GM12878 (cell line): Measurements from ENCODE around the gene ATP8A1. TPM values are rescaled to one million over a fixed set of nuclear protein-coding genes. Genes with fewer than 3 reads are reported as not detected.

ENCODE experiments used
- ATAC-seq: fragments of 200-7000 bp; cut with Tn5 transposase; 3 replicates; pipeline ENCODE4 v1.9.1; 2020; ENCODE audit warnings: mild to moderate bottlenecking, moderate library complexity
- BruUV-seq: library from RNA; stranded (reverse); fragments of 400-500 nt; replicated peaks from 2 replicates; lab custom pipeline; 2021; lab: Mats Ljungman, UMichigan
- CTCF ChIA-PET: fragments of 300-600 bp; sonication (Branson Sonifier 250); formaldehyde crosslinking; extraction: SDS; loops from one replicate; lab custom pipeline; 2021; ENCODE audit warnings: inconsistent platforms; lab: Yijun Ruan, JAX
- POLR2A ChIA-PET: fragments of 350-600 bp; formaldehyde crosslinking; extraction: SDS; loops from one replicate; lab custom pipeline; 2021; ENCODE audit warnings: inconsistent platforms; lab: Charles Lee
- RAD21 ChIA-PET: fragments of 300-600 bp; sonication (Branson Sonifier 250); formaldehyde crosslinking; loops from one replicate; lab custom pipeline; 2023; ENCODE audit warnings: antibody characterized with exemption; ENCODE audit not compliant: unreplicated experiment; lab: Charles Lee
- SMC1A ChIA-PET: fragments of 300-600 bp; sonication (Branson Sonifier 250); formaldehyde crosslinking; loops from one replicate; lab custom pipeline; 2023; ENCODE audit not compliant: unreplicated experiment, uncharacterized antibody; lab: Charles Lee
- DNase-seq: peaks from one replicate; pipeline ENCODE4 v3.0.0-alpha.2; 2011; ENCODE audit warnings: low read depth, low spot score
- FAIRE-seq: peaks from 3 replicates; lab custom pipeline; 2011; peaks lifted over from hg19 to GRCh38; lab: Jason Lieb, UNC
- H2AFZ ChIP-seq: 2 replicates; pipeline ENCODE4 v1.6.0; 2011; ENCODE audit warnings: low read depth, low read length, control low read depth; ENCODE audit not compliant: control insufficient read depth
- H3K27ac ChIP-seq: 2 replicates; pipeline ENCODE4 v1.5.1; 2011; ENCODE audit warnings: control low read depth; ENCODE audit not compliant: control insufficient read depth, insufficient read depth
- H3K27me3 ChIP-seq, 2 experiments: replicated peaks in 1 of 2; 2 replicates each; pipeline versions ENCODE4 v1.6.0 to v1.6.1; 2011; ENCODE audit warnings: low read length in 1 of 2; ENCODE audit not compliant: control insufficient read depth in 2 of 2, insufficient read depth in 2 of 2
- H3K36me3 ChIP-seq, 2 experiments: 2 replicates each; pipeline ENCODE4 v1.5.1; 2011; ENCODE audit warnings: low read length in 1 of 2; ENCODE audit not compliant: control insufficient read depth in 2 of 2, insufficient read depth in 2 of 2
- H3K4me1 ChIP-seq: 2 replicates; pipeline ENCODE4 v1.6.1; 2011; ENCODE audit warnings: mild to moderate bottlenecking, low read length, moderate library complexity, mixed read lengths; ENCODE audit not compliant: control insufficient read depth, insufficient read depth
- H3K4me2 ChIP-seq: 2 replicates; pipeline ENCODE4 v1.6.0; 2011; ENCODE audit warnings: control low read depth; ENCODE audit not compliant: control insufficient read depth, insufficient read depth
- H3K4me3 ChIP-seq: fragments of 200-600 bp; sonication (generic); 2 replicates; pipeline ENCODE4 v1.5.1; 2016
- H3K79me2 ChIP-seq: 2 replicates; pipeline ENCODE4 v1.6.0; 2011; ENCODE audit warnings: low read length; ENCODE audit not compliant: control insufficient read depth, insufficient read depth
- H3K9ac ChIP-seq: 2 replicates; pipeline ENCODE4 v1.8.0; 2011; ENCODE audit warnings: low read length, control low read depth, mixed read lengths; ENCODE audit not compliant: control insufficient read depth, insufficient read depth
- H3K9me3 ChIP-seq: replicated peaks from 3 replicates; pipeline ENCODE4 v1.5.1; 2011; ENCODE audit warnings: mild to moderate bottlenecking, low read length; ENCODE audit not compliant: control insufficient read depth, insufficient read depth
- H4K20me1 ChIP-seq: 2 replicates; pipeline ENCODE4 v1.6.0; 2011; ENCODE audit not compliant: control insufficient read depth, insufficient read depth
- BHLHE40 ChIP-seq, 2 experiments: fragments of 450-650 bp in 1 of 2; IDR thresholded peaks; 2 replicates each; pipeline ENCODE4 v1.6.1; 2011 to 2017; ENCODE audit warnings: low read depth in 2 of 2, borderline replicate concordance in 1 of 2, improper control_type of control experiment in 1 of 2, low read length in 1 of 2, mild to moderate bottlenecking in 1 of 2
- CTCF ChIP-seq, 3 experiments: IDR thresholded peaks in 2 of 3; conservative IDR thresholded peaks in 1 of 3; 2 replicates each; pipeline ENCODE4 v1.5.1; 2011; ENCODE audit warnings: low read depth in 3 of 3, low read length in 3 of 3, mild to moderate bottlenecking in 3 of 3, control low read depth in 2 of 3, moderate library complexity in 2 of 3, inconsistent platforms in 1 of 3, mixed read lengths in 1 of 3; ENCODE audit not compliant: control insufficient read depth in 2 of 3, insufficient read depth in 1 of 3; ENCODE audit errors: extremely low read depth in 1 of 3
- IRF3 ChIP-seq: fragments of 450-650 bp; IDR thresholded peaks from 2 replicates; pipeline ENCODE4 v1.6.1; 2014; ENCODE audit warnings: mild to moderate bottlenecking
- IRF5 ChIP-seq: fragments of 450-650 bp; IDR thresholded peaks from 2 replicates; pipeline ENCODE4 v1.6.1; 2017; ENCODE audit warnings: borderline replicate concordance
- NFXL1 ChIP-seq: fragments of 450-650 bp; IDR thresholded peaks from 2 replicates; pipeline ENCODE4 v1.6.1; 2017; ENCODE audit warnings: antibody characterized with exemption, mild to moderate bottlenecking, borderline replicate concordance
- NFYB ChIP-seq: IDR thresholded peaks from 2 replicates; pipeline ENCODE4 v1.6.1; 2011; ENCODE audit warnings: low read depth, mild to moderate bottlenecking, low read length, improper control_type of control experiment, moderate library complexity; ENCODE audit not compliant: insufficient read depth
- NRF1 ChIP-seq: conservative IDR thresholded peaks from 2 replicates; pipeline ENCODE4 v1.6.1; 2011; ENCODE audit warnings: mild to moderate bottlenecking, low read depth, low read length, improper control_type of control experiment
- PAX5 ChIP-seq: IDR thresholded peaks from 2 replicates; pipeline ENCODE4 v1.6.1; 2011; ENCODE audit warnings: low read depth, low read length, borderline replicate concordance
- POLR2A ChIP-seq: IDR thresholded peaks from 2 replicates; pipeline ENCODE4 v1.6.1; 2011; ENCODE audit warnings: low read depth, mild to moderate bottlenecking, low read length
- SKIL ChIP-seq: fragments of 450-650 bp; IDR thresholded peaks from 2 replicates; pipeline ENCODE4 v1.6.1; 2017; ENCODE audit warnings: mild to moderate bottlenecking, low read depth, inconsistent platforms; ENCODE audit not compliant: poor library complexity, severe bottlenecking
- SMAD1 ChIP-seq: fragments of 450-650 bp; IDR thresholded peaks from 2 replicates; pipeline ENCODE4 v1.6.1; 2018; ENCODE audit warnings: mild to moderate bottlenecking, low read depth; ENCODE audit not compliant: partially characterized antibody
- SMAD5 ChIP-seq: IDR thresholded peaks from 2 replicates; pipeline ENCODE4 v1.6.1; 2016; ENCODE audit warnings: antibody characterized with exemption, low read depth
- SMARCA5 ChIP-seq: fragments of 450-650 bp; IDR thresholded peaks from 2 replicates; pipeline ENCODE4 v1.6.1; 2017; ENCODE audit warnings: mild to moderate bottlenecking
- SPI1 ChIP-seq: IDR thresholded peaks from 2 replicates; pipeline ENCODE4 v1.6.1; 2011; ENCODE audit warnings: low read depth, mild to moderate bottlenecking, low read length, moderate library complexity, borderline replicate concordance; ENCODE audit not compliant: insufficient read depth
- YY1 ChIP-seq: IDR thresholded peaks from 2 replicates; pipeline ENCODE4 v1.6.1; 2011; ENCODE audit warnings: low read depth, mild to moderate bottlenecking, low read length
- ZNF207 ChIP-seq: fragments of 450-650 bp; IDR thresholded peaks from 2 replicates; pipeline ENCODE4 v1.6.1; 2014; ENCODE audit warnings: antibody characterized with exemption, mild to moderate bottlenecking, borderline replicate concordance
- WGBS: methylation state at CpG from one replicate; pipeline ENCODE4 v1.1.6; 2016; ENCODE audit warnings: low lambda C conversion rate; ENCODE audit not compliant: insufficient replicate concordance, insufficient coverage; ENCODE audit errors: missing lambda C conversion rate; 5-methylcytosine and 5-hydroxymethylcytosine counted together
- in situ Hi-C: fragments of 300-500 bp; cut with MboI; formaldehyde crosslinking; loops from 9 replicates; pipeline ENCODE4 v1.14.3; 2018; ENCODE audit warnings: mixed read lengths
- intact Hi-C: fragments of 100-400 bp; cut with micrococcal nuclease; formaldehyde crosslinking; loops from one replicate; pipeline ENCODE4 v1.14.2; 2022; ENCODE audit not compliant: unreplicated experiment
- polyA plus RNA-seq, 11 experiments: library from polyadenylated mRNA; depleted of rRNA in 4 of 11; unstranded in 6 of 11; stranded (reverse) in 5 of 11; fragments of >200 nt; fragmentation: Nextera tagmentation in 4 of 11; fragmentation: Illumina TruSeq in 1 of 11; extraction: Ambion mirVana in 4 of 11; extraction: Trizol in 1 of 11; gene quantifications; 1 replicate in 1 of 11; 2 replicates in 10 of 11; pipeline versions ENCODE4 v1.2.1 to v1.2.3, GENCODE V29; 2011 to 2016; ENCODE audit warnings: inconsistent platforms in 2 of 11, missing spikeins in 2 of 11, low read depth in 1 of 11
- total RNA-seq, 4 experiments: library from RNA; depleted of rRNA in 3 of 4; stranded (reverse); fragments of >200 nt in 3 of 4; fragmentation: Illumina TruSeq in 1 of 4; extraction: Trizol in 1 of 4; gene quantifications; 2 replicates each; pipeline versions ENCODE4 v1.2.1 to v1.2.3, GENCODE V29; 2013 to 2021

The ATP8A1 gene
- total and polyA plus RNA-seq, 10 of the 15 experiments (the other 5 are each of a cell fraction or from before 2014, with no cell fraction given) = 9.0 to 116 (median 37.3) TPM

- no TSS peak for BruUV-seq
- no peak overlapping the region for H3K27ac ChIP-seq
- no peaks in the 10 kb centered on the region for H4K20me1 ChIP-seq
- no peak overlapping the region for H3K4me3 ChIP-seq
- H3K79me2 ChIP-seq = no peaks in the 10 kb centered on the region
- SMC1A ChIA-PET = interaction anchor here (0.5 to 3.2 kb wide), 51 partner anchors 9 to 684 kb away, joined by 3 to 54 read pairs (median 4); partner anchors contain the start of gene ATP8A1
- no peak overlapping the region for H2AFZ ChIP-seq
- RAD21 ChIA-PET = interaction anchor here (0.6 to 4.2 kb wide), 45 partner anchors 9 to 296 kb away, joined by 3 to 54 read pairs (median 5); partner anchors contain the start of gene ATP8A1
- ATAC-seq = peak; percentile 96
- DNase-seq = peak; percentile 25
- H3K36me3 ChIP-seq = peaks cover 5 to 22% of the 10 kb centered on the region in 2 experiments
- in situ Hi-C loops = no loop called here
- WGBS = 1% methylated on average over 4 of the region's 4 CpGs
- H3K9me3 ChIP-seq = no peaks in the 10 kb centered on the region
- intact Hi-C loops = loop anchor here (1.0 to 2.0 kb wide), 5 partner anchors 88 to 297 kb away; partner anchors contain the start of gene ATP8A1
- no peaks in the 10 kb centered on the region for H3K27me3 ChIP-seq
- POLR2A ChIA-PET = interaction anchor here (0.6 to 0.9 kb wide), 4 partner anchors 13 to 199 kb away, joined by 3 to 4 read pairs (median 4); no protein-coding TSS in a partner anchor
- no peaks in the 10 kb centered on the region for H3K4me1 ChIP-seq
- H3K4me2 ChIP-seq = no peak overlapping the region
- no peak overlapping the region for H3K9ac ChIP-seq
- FAIRE-seq = peak; percentile 27
- CTCF ChIA-PET = interaction anchor here (0.6 to 5.2 kb wide), 80 partner anchors 8 to 443 kb away, joined by 3 to 90 read pairs (median 4); partner anchors contain the start of gene ATP8A1
- TF ChIP-seq SKIL = peak; percentile 16
- TF ChIP-seq BHLHE40 (IDR thresholded peaks at IDR 0.05; ENCODE audit: borderline replicate concordance in 1 of 2, low read depth in 2 of 2, low read length in 1 of 2) = no peak
- no peak for TF ChIP-seq NFXL1
- TF ChIP-seq NFYB = no peak
- no peak for TF ChIP-seq SMAD5
- peak; percentile 59 to 73 (median 65) for TF ChIP-seq CTCF (IDR thresholded peaks at IDR 0.05 in 2 of 3, conservative IDR thresholded peaks at IDR 0.05 in 1 of 3; ENCODE audit: control insufficient read depth in 2 of 3, extremely low read depth in 1 of 3, insufficient read depth in 1 of 3, low read depth in 3 of 3, low read length in 3 of 3)
- TF ChIP-seq IRF5 = no peak
- TF ChIP-seq POLR2A = no peak
- TF ChIP-seq IRF3 = no peak
- no peak for TF ChIP-seq NRF1
- TF ChIP-seq PAX5 = no peak
- peak; percentile 54; the same call in 1 of the 2 replicates for TF ChIP-seq YY1
- no peak for TF ChIP-seq SMARCA5
- no peak for TF ChIP-seq SPI1
- no peak for TF ChIP-seq SMAD1
- TF ChIP-seq ZNF207 = no peak
Observed at GRCh38 chr4:42568610-42569207, 88.2 kb downstream of the ATP8A1 start.
